Bronchial epithelial cell (primary cell): ENCODE measurements around the gene ABCC10. TPM values are rescaled to one million over a fixed set of nuclear protein-coding genes. Genes with fewer than 3 reads are reported as not detected.
A peak's percentile ranks its signal among the peaks of the same experiment; 100 is the strongest.
"Not testable (repeated sequence)": the region's sequence is repeated elsewhere in the genome, so short reads cannot be mapped to it uniquely, and the experiment has no call there.

Experiments
- DNase-seq: peaks from one replicate; pipeline ENCODE4 v3.0.0-alpha.2; 2010; ENCODE audit warnings: low read depth
- FAIRE-seq: peaks from 2 replicates; lab custom pipeline; 2011; peaks lifted over from hg19 to GRCh38; lab: Jason Lieb, UNC
- H3K27me3 ChIP-seq: 2 replicates; pipeline ENCODE4 v1.5.1; 2011; ENCODE audit warnings: low read length; ENCODE audit not compliant: control insufficient read depth, insufficient read depth
- H3K36me3 ChIP-seq: 2 replicates; pipeline ENCODE4 v1.5.1; 2011; ENCODE audit warnings: low read length; ENCODE audit not compliant: control insufficient read depth, insufficient read depth
- H3K4me3 ChIP-seq: 2 replicates; pipeline ENCODE4 v1.5.1; 2011; ENCODE audit warnings: mild to moderate bottlenecking, low read depth, low read length, control low read depth
- total RNA-seq: library from RNA; depleted of rRNA; stranded (reverse); fragments of >200 nt; gene quantifications from 2 replicates; pipeline ENCODE4 v1.2.1, GENCODE V29; 2014
- TF ChIP-seq, protein P1 (sequence below): IDR thresholded peaks from 2 replicates; pipeline ENCODE4 v1.5.1; 2011; ENCODE audit warnings: mild to moderate bottlenecking, moderate library complexity, low read length, control low read depth, inconsistent platforms; ENCODE audit not compliant: insufficient read depth, severe bottlenecking

The ABCC10 gene
- total RNA-seq, 1 donor from 2014 or later: 9.7 TPM

DNA sequence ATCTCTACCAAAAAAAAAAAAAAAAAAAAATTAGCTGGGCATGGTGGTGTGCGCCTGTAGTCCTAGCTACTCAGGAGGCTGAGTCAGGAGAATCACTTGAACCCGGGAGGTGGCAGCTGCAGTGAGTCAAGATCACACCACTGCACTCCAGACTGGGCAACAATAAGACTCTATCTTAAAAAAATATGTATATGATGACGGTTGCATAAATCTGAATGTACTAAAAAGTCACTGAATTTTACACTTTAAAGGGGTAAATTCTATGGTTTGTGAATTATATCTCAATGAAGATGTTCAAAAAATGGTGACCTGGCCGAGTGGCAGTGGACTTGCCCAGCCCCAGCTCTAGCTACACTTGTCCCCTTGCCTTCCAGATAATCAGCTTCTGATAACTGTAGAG, 10.4 kb upstream of the ABCC10 start:
- Histone ChIP-seq H3K27me3 (peaks cover 2% of the 10 kb centered on the region), H3K4me3 (no peak overlapping the region), H3K36me3 (no peaks in the 10 kb centered on the region)
- TF ChIP-seq, protein P1, sequence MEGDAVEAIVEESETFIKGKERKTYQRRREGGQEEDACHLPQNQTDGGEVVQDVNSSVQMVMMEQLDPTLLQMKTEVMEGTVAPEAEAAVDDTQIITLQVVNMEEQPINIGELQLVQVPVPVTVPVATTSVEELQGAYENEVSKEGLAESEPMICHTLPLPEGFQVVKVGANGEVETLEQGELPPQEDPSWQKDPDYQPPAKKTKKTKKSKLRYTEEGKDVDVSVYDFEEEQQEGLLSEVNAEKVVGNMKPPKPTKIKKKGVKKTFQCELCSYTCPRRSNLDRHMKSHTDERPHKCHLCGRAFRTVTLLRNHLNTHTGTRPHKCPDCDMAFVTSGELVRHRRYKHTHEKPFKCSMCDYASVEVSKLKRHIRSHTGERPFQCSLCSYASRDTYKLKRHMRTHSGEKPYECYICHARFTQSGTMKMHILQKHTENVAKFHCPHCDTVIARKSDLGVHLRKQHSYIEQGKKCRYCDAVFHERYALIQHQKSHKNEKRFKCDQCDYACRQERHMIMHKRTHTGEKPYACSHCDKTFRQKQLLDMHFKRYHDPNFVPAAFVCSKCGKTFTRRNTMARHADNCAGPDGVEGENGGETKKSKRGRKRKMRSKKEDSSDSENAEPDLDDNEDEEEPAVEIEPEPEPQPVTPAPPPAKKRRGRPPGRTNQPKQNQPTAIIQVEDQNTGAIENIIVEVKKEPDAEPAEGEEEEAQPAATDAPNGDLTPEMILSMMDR: no peak
- no peak for FAIRE-seq
- DNase-seq: no peak

DNA sequence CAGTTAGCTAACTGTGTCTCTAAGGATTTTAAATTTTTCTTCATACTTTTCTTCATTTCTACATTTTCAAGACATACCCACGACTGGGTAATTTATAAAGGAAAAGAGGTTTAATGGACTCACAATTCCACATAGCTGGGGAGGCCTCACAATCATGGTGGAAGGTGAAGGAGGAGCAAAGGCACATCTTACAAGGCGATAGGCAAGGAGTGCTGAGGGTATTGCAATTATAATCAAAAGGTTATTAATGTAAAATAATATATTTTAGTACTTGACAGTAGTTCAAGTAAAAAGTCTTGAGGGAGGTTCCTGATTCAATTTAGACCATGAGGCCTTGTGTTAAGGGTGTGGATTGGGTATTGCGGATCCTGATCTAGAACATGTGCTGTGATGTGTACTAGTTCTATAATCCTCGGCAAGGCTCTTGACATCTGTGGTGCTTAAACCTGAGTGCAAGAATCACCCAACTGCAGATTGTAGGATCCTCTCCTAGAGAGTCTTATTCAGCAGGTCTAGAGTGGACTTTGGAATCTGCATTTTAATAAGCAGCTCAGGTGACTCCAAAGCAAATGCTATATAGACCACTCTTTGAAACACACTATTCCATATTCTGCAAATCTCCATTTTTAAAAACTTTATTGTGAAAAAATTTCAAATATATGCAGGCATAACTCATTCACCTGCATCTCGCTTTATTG, 7.2 kb upstream of the ABCC10 start:
- TF ChIP-seq, protein P1: no peak
- DNase-seq (no peak), FAIRE-seq (no peak)
- peaks cover 2% of the 10 kb centered on the region for H3K27me3 ChIP-seq
- H3K36me3 ChIP-seq: no peaks in the 10 kb centered on the region
- no peak overlapping the region for H3K4me3 ChIP-seq

DNA sequence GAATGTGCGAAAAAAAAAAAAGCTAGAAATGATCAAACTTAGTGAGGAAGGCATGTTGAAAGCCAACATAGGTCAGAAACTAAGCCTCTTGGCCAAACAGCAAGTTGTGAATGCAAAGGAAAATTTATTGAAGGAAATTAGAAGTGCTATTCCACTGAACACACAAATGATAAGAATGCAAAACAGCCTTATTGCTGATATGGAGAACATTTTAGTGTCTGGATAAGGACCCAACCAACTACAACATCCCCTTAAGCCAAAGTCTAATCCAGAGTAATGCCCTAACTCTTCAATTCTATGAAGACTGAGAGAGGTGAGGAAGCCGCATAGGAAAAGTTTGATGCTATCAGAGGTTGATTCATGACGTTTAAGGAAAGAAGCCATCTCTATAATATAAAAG, 5.5 kb upstream of the ABCC10 start:
- no peaks in the 10 kb centered on the region for H3K36me3 ChIP-seq
- no peak for FAIRE-seq
- H3K27me3 ChIP-seq: peaks cover 2% of the 10 kb centered on the region
- DNase-seq: no peak
- no peak overlapping the region for H3K4me3 ChIP-seq
- TF ChIP-seq, protein P1: no peak

DNA sequence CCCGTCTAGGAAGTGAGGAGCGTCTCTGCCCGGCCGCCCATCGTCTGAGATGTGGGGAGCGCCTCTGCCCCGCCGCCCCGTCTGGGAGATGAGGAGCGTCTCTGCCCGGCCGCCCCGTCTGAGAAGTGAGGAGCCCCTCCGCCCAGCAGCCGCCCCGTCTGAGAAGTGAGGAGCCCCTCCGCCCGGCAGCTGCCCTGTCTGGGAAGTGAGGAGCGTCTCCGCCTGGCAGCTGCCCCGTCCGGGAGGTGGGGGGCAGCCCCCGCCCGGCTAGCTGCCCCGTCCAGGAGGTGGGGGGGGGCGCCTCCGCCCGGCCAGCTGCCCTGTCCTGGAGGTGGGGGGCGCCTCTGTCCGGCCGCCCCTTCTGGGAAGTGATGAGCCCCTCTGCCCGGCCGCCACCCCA, 2.3 kb upstream of the ABCC10 start:
- not testable (repeated sequence) for FAIRE-seq, H3K4me3 ChIP-seq, DNase-seq, H3K27me3 ChIP-seq, H3K36me3 ChIP-seq

DNA sequence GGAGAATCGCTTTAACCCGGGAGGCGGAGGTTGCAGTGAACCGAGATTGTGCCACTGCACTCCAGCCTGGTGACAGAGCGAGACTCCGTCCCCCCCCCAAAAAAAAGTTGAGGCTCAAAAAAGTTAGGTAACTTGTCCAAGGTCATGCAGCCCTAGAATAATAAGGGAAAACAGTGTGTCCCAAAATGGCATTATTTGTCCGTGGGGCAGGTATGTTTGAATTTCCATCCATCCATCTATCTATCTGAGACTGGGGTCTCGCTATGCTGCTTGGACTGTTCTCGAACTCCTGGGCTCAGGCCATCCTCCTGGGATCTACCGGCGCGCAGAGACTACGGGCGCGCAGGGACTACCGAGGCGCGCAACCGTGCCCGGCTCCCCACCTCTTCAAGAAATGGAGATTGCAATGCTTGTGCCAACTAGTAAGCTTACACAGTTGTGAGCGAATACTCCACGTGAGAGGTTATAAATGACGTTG, 374 bp upstream of the ABCC10 start:
- no peak for DNase-seq
- peak overlapping the region; percentile 96 for H3K4me3 ChIP-seq
- TF ChIP-seq, protein P1: no peak
- no peaks in the 10 kb centered on the region for H3K27me3 ChIP-seq
- FAIRE-seq: no peak
- H3K36me3 ChIP-seq: peaks cover 1% of the 10 kb centered on the region

DNA sequence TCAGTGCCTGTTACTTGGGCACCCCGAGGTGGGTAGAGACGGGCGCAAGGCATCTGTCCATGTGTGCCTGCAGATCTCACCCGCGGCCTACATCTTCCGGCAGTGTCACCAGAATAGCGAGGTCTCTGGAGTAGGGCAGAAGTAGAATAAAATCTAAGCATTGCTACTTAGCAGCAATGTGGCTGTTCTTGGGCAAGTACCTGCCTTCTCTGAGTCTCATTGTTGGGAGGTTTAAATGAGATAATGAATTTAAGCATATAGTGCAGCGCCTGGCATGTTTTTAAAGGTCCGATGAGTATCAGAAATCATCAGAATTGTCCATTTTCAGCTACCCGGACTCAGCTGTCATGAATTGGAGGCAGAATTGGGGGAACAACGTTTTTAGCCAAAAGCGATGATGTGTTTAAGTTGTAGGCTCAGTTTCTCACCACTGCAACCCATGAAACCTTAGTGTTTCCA, 800 bp downstream of the ABCC10 start:
- Histone ChIP-seq H3K36me3 (peaks cover 9% of the 10 kb centered on the region), H3K4me3 (peak overlapping the region; percentile 96), H3K27me3 (no peaks in the 10 kb centered on the region)
- no peak for DNase-seq
- TF ChIP-seq, protein P1: no peak
- FAIRE-seq: no peak
